Stomach (tissue), 19 donors: ENCODE measurements around the gene DCLK2. TPM values are rescaled to one million over a fixed set of nuclear protein-coding genes. Genes with fewer than 3 reads are reported as not detected.
A peak's percentile ranks its signal among the peaks of the same experiment; 100 is the strongest.

Experiments used
- DNase-seq, 2 donors: peaks; one replicate each; pipeline versions ENCODE4 v3.0.0 to v3.0.0-alpha.2; 2013 to 2019
- H3K27ac ChIP-seq, 5 donors: fragments of 200-600 bp in 4 of 5; sonication (generic) in 4 of 5; one replicate each; pipeline ENCODE4 v1.5.1; 2013 to 2019; ENCODE audit warnings: mild to moderate bottlenecking in 1 of 5, moderate library complexity in 1 of 5
- H3K27me3 ChIP-seq, 3 donors: fragments of 200-600 bp; sonication (generic); one replicate each; pipeline ENCODE4 v1.5.1; 2017 to 2019; ENCODE audit warnings: mixed run types in 1 of 3
- H3K36me3 ChIP-seq, 4 donors: fragments of 200-600 bp; sonication (generic); 1 replicate in 3 of 4; 2 replicates in 1 of 4; pipeline ENCODE4 v1.5.1; 2016 to 2019
- H3K4me1 ChIP-seq, 4 donors: fragments of 200-600 bp; sonication (generic); one replicate each; pipeline ENCODE4 v1.5.1; 2016 to 2019
- H3K4me3 ChIP-seq, 4 donors: fragments of 200-600 bp; sonication (generic) in 3 of 4; one replicate each; pipeline ENCODE4 v1.5.1; 2016 to 2019; ENCODE audit warnings: mild to moderate bottlenecking in 1 of 4
- H3K9me3 ChIP-seq, 4 donors: fragments of 200-600 bp; sonication (generic); one replicate each; pipeline ENCODE4 v1.5.1; 2016 to 2019
- CTCF ChIP-seq, 7 experiments: fragments of 450-650 bp in 4 of 7; fragments of 200-600 bp in 3 of 7; sonication (generic) in 3 of 7; IDR thresholded peaks; one replicate each; pipeline ENCODE4 v1.5.1; 2016 to 2019; ENCODE audit warnings: antibody characterized with exemption in 7 of 7, control low read depth in 2 of 7, mild to moderate bottlenecking in 1 of 7
- EP300 ChIP-seq: sonication (generic); formaldehyde crosslinking; IDR thresholded peaks from one replicate; pipeline ENCODE4 v1.6.1; 2017; ENCODE audit warnings: antibody characterized with exemption
- POLR2A ChIP-seq, 4 donors: fragments of 450-650 bp; IDR thresholded peaks; one replicate each; pipeline ENCODE4 v1.6.1; 2016; ENCODE audit warnings: antibody characterized with exemption in 4 of 4, control low read depth in 2 of 4, mild to moderate bottlenecking in 1 of 4, moderate library complexity in 1 of 4
- POLR2AphosphoS5 ChIP-seq, 3 donors: sonication (generic); formaldehyde crosslinking; IDR thresholded peaks; one replicate each; pipeline ENCODE4 v1.6.1; 2016; ENCODE audit warnings: antibody characterized with exemption in 3 of 3
- WGBS, 5 donors: extraction: QIAGEN DNeasy Blood & Tissue Kit in 3 of 5; methylation state at CpG; one replicate each; pipeline versions ENCODE4 v1.1.5 to v1.1.7; 2013 to 2018; 5-methylcytosine and 5-hydroxymethylcytosine counted together
- intact Hi-C: fragments of 100-400 bp; cut with DNase I; formaldehyde crosslinking; loops from one replicate; pipeline ENCODE4 v1.15.1; 2023; ENCODE audit warnings: low total_unique reads
- long read RNA-seq, 10 donors: transcript quantifications; one replicate each; lab custom pipeline, GENCODE V29; 2026
- polyA plus RNA-seq, 3 donors: library from polyadenylated mRNA; stranded (reverse); fragments of 200-250 nt; gene quantifications; one replicate each; pipeline ENCODE4 v1.2.3, GENCODE V29; 2013
- total RNA-seq, 5 donors: library from RNA; depleted of rRNA; stranded (reverse); fragments of >200 nt; gene quantifications; one replicate each; pipeline versions ENCODE4 v1.1.0 to v1.2.3, GENCODE V29; 2014 to 2016
- donor health status: healthy with polysubstance abuse.
- donor health status: Bipolar disorder and iron deficiency.
- donor health status: healthy.

The DCLK2 gene
- total RNA-seq, result 10 to 100 TPM in 1 of 5 donors, 1 to 10 TPM in 4; 1.4 to 16.3 (median 3.6) TPM
- polyA plus RNA-seq, result 1 to 10 TPM in 1 of 3 donors, under 1 TPM in 2; 0.61 to 1.2 (median 0.68) TPM
- long read RNA-seq, donor 1, result 0 reads
- long read RNA-seq, donor 2, partial matches to known transcripts, result 5 of 5 reads
- long read RNA-seq, donor 2, other reads (novel, unspliced or antisense), result 0 of 5 reads
- long read RNA-seq, donor 3, result 0 reads
- long read RNA-seq, donor 4, result 0 reads
- long read RNA-seq, donor 5, result 0 reads
- long read RNA-seq, donor 6, full-length matches to known transcripts, result 1 of 1 reads
- long read RNA-seq, donor 6, partial matches to known transcripts, result 0 of 1 reads
- long read RNA-seq, donor 6, other reads (novel, unspliced or antisense), result 0 of 1 reads
- long read RNA-seq, donor 7, result 0 reads
- long read RNA-seq, donor 8, result 0 reads
- long read RNA-seq, donor 9, result 0 reads
- long read RNA-seq, donor 10, result 0 reads

DNA sequence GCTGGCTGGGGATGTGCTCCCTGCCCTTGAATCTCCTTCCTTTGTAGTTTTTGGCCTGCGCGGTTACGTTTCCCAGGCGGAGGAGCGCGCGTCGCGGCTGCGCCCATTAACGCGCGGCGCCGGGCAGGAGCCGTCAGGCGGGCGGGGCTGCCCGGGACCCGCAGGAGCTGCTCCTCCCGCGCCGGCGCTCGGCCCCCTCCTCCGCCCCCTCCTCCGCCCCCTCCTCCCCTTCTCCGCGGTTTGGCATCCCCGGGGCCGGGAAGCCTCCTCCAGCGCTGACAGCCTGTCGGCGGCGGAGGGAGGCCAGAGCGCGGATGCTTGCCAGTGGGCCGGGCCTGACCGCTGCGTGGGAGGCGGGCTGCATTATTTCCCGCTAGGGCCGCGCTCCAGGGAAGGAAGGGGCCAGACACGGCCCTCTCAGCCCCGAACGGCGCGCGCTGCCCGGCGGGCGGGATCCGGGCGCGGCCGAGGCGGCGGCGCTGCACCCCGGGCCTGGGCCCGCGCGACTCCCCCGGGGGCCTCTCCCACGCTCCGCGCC lies at the start of gene DCLK2:
Gene DCLK2 (plus strand): TSS at position 405 of the 538 bp plus-strand sequence. CDS start 583 bp downstream, outside the sequence.
- no peaks in the 10 kb centered on the region for H3K36me3 ChIP-seq
- peak; percentile 55 to 93 for DNase-seq
- peaks cover 0 to 32% (median 12%) of the 10 kb centered on the region in 3 donors for H3K27me3 ChIP-seq
- TF ChIP-seq POLR2AphosphoS5 (IDR thresholded peaks at IDR 0.05), result peak in 1 of 3 donors; percentile 59
- no peak for TF ChIP-seq EP300
- no peak for TF ChIP-seq POLR2A (IDR thresholded peaks at IDR 0.05)
- no peak for TF ChIP-seq CTCF (IDR thresholded peaks at IDR 0.05)
- H3K27ac ChIP-seq, result peak within 1 kb of the TSS; percentile 82 to 91 (median 85)
- H3K4me3 ChIP-seq, result peak within 1 kb of the TSS; percentile 70 to 84 (median 74)
- intact Hi-C loops, result no loop called here
- 0 to 2% (median 1%) methylated on average over 34 to 67 of the region's 68 CpGs for WGBS, 5 donors
- H3K4me1 ChIP-seq, result peaks cover 19 to 60% (median 29%) of the 10 kb centered on the region in 4 donors
- no peaks in the 10 kb centered on the region for H3K9me3 ChIP-seq

- Histone ChIP-seq H3K9me3 (peaks cover 0 to 4% (median 2%) of the 10 kb centered on the region in 4 donors), H3K4me3 (no peak overlapping the region), H3K4me1 (no peaks in the 10 kb centered on the region), H3K36me3 (no peaks in the 10 kb centered on the region), H3K27ac (no peak overlapping the region), H3K27me3 (no peaks in the 10 kb centered on the region)
- TF ChIP-seq POLR2A (IDR thresholded peaks at IDR 0.05), result no peak
- TF ChIP-seq POLR2AphosphoS5 (IDR thresholded peaks at IDR 0.05), result no peak
- no peak for TF ChIP-seq EP300
- TF ChIP-seq CTCF (IDR thresholded peaks at IDR 0.05), result no peak
- 82 to 98% (median 90%) methylated on average over 7 of the region's 7 CpGs for WGBS, 5 donors
- intact Hi-C loops, result no loop called here
- no peak for DNase-seq
Measured at GRCh38 chr4:150032541-150032940, 45.7 kb upstream of the DCLK2 start.

DNA sequence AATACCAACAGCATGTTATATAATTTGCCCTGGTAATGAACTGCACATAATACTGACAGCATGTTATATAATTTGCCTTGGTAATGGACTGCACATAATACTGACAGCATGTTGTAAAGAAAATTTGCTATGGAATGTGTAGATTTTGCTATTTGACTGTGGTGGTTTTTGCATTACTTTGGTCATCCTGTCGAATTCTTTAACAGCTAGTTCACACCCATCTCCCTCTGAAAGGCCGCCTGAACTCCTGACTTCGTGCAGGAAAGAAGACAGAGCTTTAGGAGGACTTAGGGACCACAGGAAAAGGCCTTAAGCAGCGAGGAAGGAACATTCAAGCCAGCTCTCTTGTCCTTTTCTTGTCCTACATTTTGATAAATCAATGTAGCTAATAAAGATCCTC lies 45.2 kb upstream of the DCLK2 start:
- 53 to 65% (median 62%) methylated on average over 4 of the region's 4 CpGs for WGBS, 5 donors
- no peaks in the 10 kb centered on the region for H3K27me3 ChIP-seq
- H3K4me1 ChIP-seq, result no peaks in the 10 kb centered on the region
- H3K36me3 ChIP-seq, result no peaks in the 10 kb centered on the region
- no peak for DNase-seq
- no peak for TF ChIP-seq EP300
- TF ChIP-seq POLR2A (IDR thresholded peaks at IDR 0.05), result no peak
- no peak for TF ChIP-seq CTCF (IDR thresholded peaks at IDR 0.05)
- TF ChIP-seq POLR2AphosphoS5 (IDR thresholded peaks at IDR 0.05), result no peak
- no peaks in the 10 kb centered on the region for H3K9me3 ChIP-seq
- no peak overlapping the region for H3K27ac ChIP-seq
- intact Hi-C loops, result no loop called here
- no peak overlapping the region for H3K4me3 ChIP-seq

DNA sequence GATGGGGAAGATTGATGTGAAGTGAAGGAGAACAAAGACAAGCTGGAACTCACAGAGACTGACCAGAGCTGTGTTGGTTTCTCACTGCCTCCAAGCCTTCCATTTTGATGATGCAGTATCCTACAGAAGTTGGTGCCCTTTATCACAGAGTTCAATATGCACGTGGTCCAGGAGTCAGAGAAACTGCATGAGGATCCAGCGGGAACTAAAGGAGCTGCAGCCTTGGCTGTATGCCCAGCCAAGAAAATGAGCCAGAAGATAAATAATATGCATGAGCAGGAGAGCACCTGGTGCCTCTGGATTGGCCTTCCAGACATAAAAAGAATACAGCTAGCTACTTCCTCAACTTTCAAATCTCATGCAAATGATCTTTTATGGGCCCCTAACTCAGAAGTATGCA lies 44.3 kb upstream of the DCLK2 start:
- H3K36me3 ChIP-seq, result no peaks in the 10 kb centered on the region
- H3K4me3 ChIP-seq, result no peak overlapping the region
- TF ChIP-seq POLR2AphosphoS5 (IDR thresholded peaks at IDR 0.05), result no peak
- no peak for TF ChIP-seq EP300
- TF ChIP-seq POLR2A (IDR thresholded peaks at IDR 0.05), result no peak
- TF ChIP-seq CTCF (IDR thresholded peaks at IDR 0.05), result no peak
- peak; percentile 36 to 58 for DNase-seq
- H3K9me3 ChIP-seq, result no peaks in the 10 kb centered on the region
- intact Hi-C loops, result no loop called here
- no peaks in the 10 kb centered on the region for H3K27me3 ChIP-seq
- H3K4me1 ChIP-seq, result no peaks in the 10 kb centered on the region
- WGBS, 5 donors, result 5 to 22% (median 10%) methylated on average over 2 of the region's 2 CpGs
- H3K27ac ChIP-seq, result no peak overlapping the region
